K562 (cell line): ENCODE results near the gene RNF144A. TPM values are rescaled to one million over a fixed set of nuclear protein-coding genes. Genes with fewer than 3 reads are reported as not detected.

Source experiments
- ATAC-seq: fragments of 200-7000 bp; cut with Tn5 transposase; 3 replicates; pipeline ENCODE4 v1.9.1; 2020; ENCODE audit warnings: moderate library complexity
- BruUV-seq: library from RNA; stranded (reverse); fragments of 400-500 nt; replicated peaks from 2 replicates; lab custom pipeline; 2021; lab: Mats Ljungman, UMichigan
- CTCF ChIA-PET: fragments of 300-600 bp; formaldehyde crosslinking; extraction: SDS; loops from one replicate; lab custom pipeline; 2021; ENCODE audit warnings: low intra/inter-chr PET ratio; lab: Yijun Ruan, JAX
- POLR2A ChIA-PET: fragments of 300-600, 350-650 bp; sonication (Branson Sonifier 250); formaldehyde crosslinking; extraction: SDS; loops from one replicate; lab custom pipeline; 2021; ENCODE audit warnings: antibody characterized with exemption, inconsistent platforms; lab: Yijun Ruan, JAX
- DNase-seq, 4 experiments: peaks; one replicate each; pipeline versions ENCODE4 v3.0.0 to v3.0.0-alpha.2; 2011 to 2018; ENCODE audit warnings: low spot score in 3 of 4, mixed read lengths in 3 of 4; ENCODE audit errors: extremely low read depth in 1 of 4
- FAIRE-seq: peaks from 2 replicates; lab custom pipeline; 2011; peaks lifted over from hg19 to GRCh38; lab: Jason Lieb, UNC
- H2AFZ ChIP-seq: 2 replicates; pipeline ENCODE4 v1.6.0; 2011; ENCODE audit warnings: low read depth, low read length, control low read depth, inconsistent platforms
- H3K27ac ChIP-seq: fragments of 200-600 bp; 3 replicates; pipeline ENCODE4 v1.8.0; 2011; ENCODE audit warnings: low read depth, mild to moderate bottlenecking, control low read depth, inconsistent platforms, low read length, moderate library complexity, mixed read lengths; ENCODE audit errors: extremely low read depth
- H3K27me3 ChIP-seq, 2 experiments: fragments of 300-600 bp in 1 of 2; 2 replicates in 1 of 2; 3 replicates in 1 of 2; pipeline versions ENCODE4 v1.6.0 to v1.8.0; 2011; ENCODE audit warnings: inconsistent platforms in 2 of 2, low read length in 2 of 2, mild to moderate bottlenecking in 1 of 2, mixed read lengths in 1 of 2, moderate library complexity in 1 of 2; ENCODE audit not compliant: control insufficient read depth in 2 of 2, insufficient read depth in 2 of 2
- H3K36me3 ChIP-seq: fragments of 300-600 bp; 3 replicates; pipeline ENCODE4 v1.8.0; 2011; ENCODE audit warnings: mild to moderate bottlenecking, low read length, inconsistent platforms; ENCODE audit not compliant: control insufficient read depth, insufficient read depth
- H3K4me1 ChIP-seq, 2 experiments: fragments of 200-600 bp in 1 of 2; replicated peaks in 1 of 2; 2 replicates in 1 of 2; 3 replicates in 1 of 2; pipeline versions ENCODE4 v1.5.1 to v1.8.0; 2011; ENCODE audit warnings: inconsistent platforms in 2 of 2, low read length in 2 of 2, mild to moderate bottlenecking in 1 of 2, mixed read lengths in 1 of 2, moderate library complexity in 1 of 2; ENCODE audit not compliant: control insufficient read depth in 2 of 2, insufficient read depth in 2 of 2
- H3K4me2 ChIP-seq: 2 replicates; pipeline ENCODE4 v1.6.1; 2011; ENCODE audit warnings: low read length, control low read depth, inconsistent platforms, mixed read lengths; ENCODE audit not compliant: insufficient read depth
- H3K4me3 ChIP-seq: fragments of 200-600 bp; sonication (generic), shearing (Covaris generic); 2 replicates; pipeline ENCODE4 v1.5.1; 2016; ENCODE audit warnings: control low read depth, inconsistent platforms
- H3K79me2 ChIP-seq: fragments of 200-600 bp; 3 replicates; pipeline ENCODE4 v1.8.0; 2011; ENCODE audit warnings: low read length, inconsistent platforms; ENCODE audit not compliant: control insufficient read depth, insufficient read depth
- H3K9ac ChIP-seq, 2 experiments: 2 replicates each; pipeline versions ENCODE4 v1.6.0 to v1.6.1; 2011; ENCODE audit warnings: low read depth in 2 of 2, low read length in 2 of 2, control low read depth in 1 of 2, inconsistent platforms in 1 of 2, mild to moderate bottlenecking in 1 of 2, mixed read lengths in 1 of 2; ENCODE audit not compliant: insufficient read depth in 1 of 2
- H3K9me1 ChIP-seq: one replicate; pipeline ENCODE4 v1.6.0; 2011; ENCODE audit warnings: inconsistent platforms, mild to moderate bottlenecking, low read length, moderate library complexity; ENCODE audit not compliant: control insufficient read depth, insufficient read depth
- H3K9me3 ChIP-seq: replicated peaks from 2 replicates; pipeline ENCODE4 v1.5.1; 2011; ENCODE audit warnings: low read depth, low read length, inconsistent platforms; ENCODE audit not compliant: control insufficient read depth, insufficient read depth
- H4K20me1 ChIP-seq: replicated peaks from 2 replicates; pipeline ENCODE4 v1.6.1; 2011; ENCODE audit warnings: low read length, inconsistent platforms, mixed read lengths; ENCODE audit not compliant: control insufficient read depth, insufficient read depth
- ARID2 ChIP-seq: fragments of 450-650 bp; IDR thresholded peaks from 2 replicates; pipeline ENCODE4 v1.6.1; 2017; ENCODE audit warnings: antibody characterized with exemption, mild to moderate bottlenecking
- ASH1L ChIP-seq: fragments of 450-650 bp; IDR thresholded peaks from 2 replicates; pipeline ENCODE4 v1.6.1; 2018; ENCODE audit warnings: borderline replicate concordance, mild to moderate bottlenecking, low read depth; ENCODE audit not compliant: partially characterized antibody
- ESRRA ChIP-seq: fragments of 450-650 bp; IDR thresholded peaks from 2 replicates; pipeline ENCODE4 v1.6.1; 2014; ENCODE audit warnings: low read depth, mild to moderate bottlenecking, moderate library complexity, borderline replicate concordance
- HIVEP1 ChIP-seq: fragments of 250-450 bp; sonication (Bioruptor Pico); IDR thresholded peaks from 2 replicates; pipeline ENCODE4 v1.4.0; 2020; ENCODE audit warnings: mild to moderate bottlenecking
- HNRNPLL ChIP-seq: fragments of 200-400 bp; formaldehyde crosslinking; IDR thresholded peaks from 2 replicates; pipeline ENCODE4 v1.6.1; 2017; ENCODE audit warnings: low read length, low read depth, mild to moderate bottlenecking; ENCODE audit not compliant: poor library complexity, severe bottlenecking
- MYC ChIP-seq, 2 experiments: fragments of 250-450 bp in 1 of 2; sonication (Bioruptor Pico) in 1 of 2; IDR thresholded peaks; 2 replicates each; pipeline versions ENCODE4 v1.5.1 to v1.6.1; 2012 to 2021; ENCODE audit warnings: low read depth in 2 of 2, borderline replicate concordance in 1 of 2, improper control_type of control experiment in 1 of 2, low read length in 1 of 2, mild to moderate bottlenecking in 1 of 2, moderate library complexity in 1 of 2
- NCOA6 ChIP-seq: fragments of 450-650 bp; IDR thresholded peaks from 2 replicates; pipeline ENCODE4 v1.6.1; 2017; ENCODE audit warnings: mild to moderate bottlenecking
- THRAP3 ChIP-seq: fragments of 450-650 bp; IDR thresholded peaks from 2 replicates; pipeline ENCODE4 v1.6.1; 2016; ENCODE audit warnings: mild to moderate bottlenecking, inconsistent platforms, borderline replicate concordance
- TOE1 ChIP-seq, 2 experiments: fragments of 450-650 bp in 1 of 2; sonication (generic) in 1 of 2; formaldehyde crosslinking in 1 of 2; IDR thresholded peaks; 2 replicates each; pipeline versions ENCODE4 v1.7.1 to v1.8.0; 2016 to 2022; ENCODE audit warnings: borderline replicate concordance in 2 of 2, mild to moderate bottlenecking in 2 of 2, antibody characterized with exemption in 1 of 2, inconsistent platforms in 1 of 2, low read depth in 1 of 2, missing genetic modification reagents in 1 of 2, moderate library complexity in 1 of 2
- ZNF124 ChIP-seq: sonication (generic); formaldehyde crosslinking; IDR thresholded peaks from 2 replicates; pipeline ENCODE4 v1.8.1; 2022; ENCODE audit warnings: missing genetic modification reagents
- ZNF165 ChIP-seq: fragments of 250-450 bp; sonication (Bioruptor Pico); IDR thresholded peaks from 2 replicates; pipeline ENCODE4 v1.4.0; 2020; ENCODE audit warnings: borderline replicate concordance
- ZNF197 ChIP-seq: fragments of 200-800 bp; sonication (Bioruptor generic); IDR thresholded peaks from 2 replicates; pipeline ENCODE4 v1.6.1; 2016; ENCODE audit warnings: low read depth, missing genetic modification characterization, missing compliant biosample characterization
- WGBS: fragments of 100-300 bp; shearing (Covaris generic); methylation state at CpG from one replicate; pipeline ENCODE4 v1.1.6; 2016; ENCODE audit warnings: low coverage, mixed read lengths; ENCODE audit not compliant: insufficient coverage; ENCODE audit errors: missing lambda C conversion rate; 5-methylcytosine and 5-hydroxymethylcytosine counted together
- in situ Hi-C: fragments of 300-500 bp; cut with MboI; formaldehyde crosslinking; loops from 4 replicates; pipeline ENCODE4 v1.15.0; 2018; ENCODE audit warnings: inconsistent platforms, mixed read lengths
- intact Hi-C: fragments of 100-400 bp; cut with micrococcal nuclease; formaldehyde crosslinking; loops from 2 replicates; pipeline ENCODE4 v1.14.2; 2022
- polyA plus RNA-seq, 8 experiments: library from polyadenylated mRNA; depleted of rRNA in 4 of 8; stranded (reverse) in 5 of 8; unstranded in 3 of 8; fragments of >200 nt; fragmentation: Nextera tagmentation in 2 of 8; fragmentation: Illumina TruSeq in 1 of 8; extraction: Ambion mirVana in 2 of 8; extraction: Trizol in 1 of 8; gene quantifications; 2 replicates each; pipeline versions ENCODE4 v1.2.1 to v1.2.3, GENCODE V29; 2011 to 2014; ENCODE audit warnings: inconsistent platforms in 1 of 8, missing spikeins in 1 of 8
- total RNA-seq, 7 experiments: library from RNA; depleted of rRNA in 6 of 7; stranded (reverse); fragments of >200 nt in 6 of 7; fragmentation: Illumina TruSeq in 2 of 7; extraction: Trizol in 2 of 7; gene quantifications; 2 replicates each; pipeline versions ENCODE4 v1.2.1 to v1.2.3, GENCODE V29; 2011 to 2021; ENCODE audit warnings: low replicate concordance in 1 of 7
- TF ChIP-seq, protein P1 (sequence below): fragments of 250-450 bp; sonication (Bioruptor Pico); IDR thresholded peaks from 2 replicates; pipeline ENCODE4 v1.5.0; 2021
- TF ChIP-seq, protein P2 (sequence below): conservative IDR thresholded peaks from 2 replicates; pipeline ENCODE4 v1.6.1; 2011; ENCODE audit warnings: low read depth, mild to moderate bottlenecking, low read length; ENCODE audit not compliant: control insufficient read depth

The RNF144A gene
- total and polyA plus RNA-seq, 9 of the 15 experiments (the other 6 are each of a cell fraction or from before 2014, with no cell fraction given): 0.96 to 11.3 (median 6.2) TPM

DNA sequence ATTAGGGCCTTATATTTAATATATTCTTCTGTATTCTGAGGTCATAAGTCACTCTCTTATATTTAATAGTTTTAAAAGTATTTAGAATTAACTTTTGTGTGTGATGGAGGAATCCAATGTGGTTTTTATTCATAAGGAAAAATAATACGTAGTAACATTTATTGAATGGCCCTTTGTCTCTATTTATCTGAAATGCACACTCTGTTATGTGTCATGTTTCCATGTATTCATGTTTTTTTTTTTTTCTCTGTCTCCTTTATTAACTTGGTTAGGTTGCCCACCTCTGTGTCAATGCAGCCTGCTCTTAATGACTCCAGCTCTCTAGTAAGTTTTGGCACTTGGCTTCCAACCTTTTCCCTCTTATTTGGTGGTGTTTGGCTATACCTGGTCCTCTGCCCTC lies 33.8 kb downstream of the RNF144A start:
- Histone ChIP-seq H3K9me3 (no peaks in the 10 kb centered on the region), H3K9ac (no peak overlapping the region), H3K27ac (no peak overlapping the region), H3K9me1 (no peaks in the 10 kb centered on the region), H3K4me3 (no peak overlapping the region), H3K27me3 (no peaks in the 10 kb centered on the region), H3K4me1 (no peaks in the 10 kb centered on the region; a peak in 2 of 5 replicates), H3K4me2 (no peak overlapping the region), H3K36me3 (no peaks in the 10 kb centered on the region), H2AFZ (no peak overlapping the region), H3K79me2 (no peaks in the 10 kb centered on the region), H4K20me1 (no peaks in the 10 kb centered on the region)
- intact Hi-C loops: no loop called here
- no peak for ATAC-seq
- no TSS peak for BruUV-seq
- no peak for FAIRE-seq
- TF ChIP-seq MYC (IDR thresholded peaks at IDR 0.05; ENCODE audit: low read depth, low read length) (no peak), MYC (CRISPR knock-in tag; IDR thresholded peaks at IDR 0.05; ENCODE audit: borderline replicate concordance, low read depth) (no peak), HNRNPLL (no peak), ZNF197 (CRISPR knock-in tag) (no peak), ESRRA (no peak), ZNF165 (CRISPR knock-in tag) (no peak), ARID2 (no peak), THRAP3 (no peak), HIVEP1 (CRISPR knock-in tag) (no peak), NCOA6 (no peak), ZNF124 (CRISPR knock-in tag) (no peak), ASH1L (no peak), TOE1 (IDR thresholded peaks at IDR 0.05; ENCODE audit: borderline replicate concordance) (no peak), TOE1 (CRISPR knock-in tag; IDR thresholded peaks at IDR 0.05; ENCODE audit: borderline replicate concordance, low read depth) (no peak)
- TF ChIP-seq, protein P1, sequence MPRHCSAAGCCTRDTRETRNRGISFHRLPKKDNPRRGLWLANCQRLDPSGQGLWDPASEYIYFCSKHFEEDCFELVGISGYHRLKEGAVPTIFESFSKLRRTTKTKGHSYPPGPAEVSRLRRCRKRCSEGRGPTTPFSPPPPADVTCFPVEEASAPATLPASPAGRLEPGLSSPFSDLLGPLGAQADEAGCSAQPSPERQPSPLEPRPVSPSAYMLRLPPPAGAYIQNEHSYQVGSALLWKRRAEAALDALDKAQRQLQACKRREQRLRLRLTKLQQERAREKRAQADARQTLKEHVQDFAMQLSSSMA (CRISPR knock-in tag): no peak
- TF ChIP-seq, protein P2, sequence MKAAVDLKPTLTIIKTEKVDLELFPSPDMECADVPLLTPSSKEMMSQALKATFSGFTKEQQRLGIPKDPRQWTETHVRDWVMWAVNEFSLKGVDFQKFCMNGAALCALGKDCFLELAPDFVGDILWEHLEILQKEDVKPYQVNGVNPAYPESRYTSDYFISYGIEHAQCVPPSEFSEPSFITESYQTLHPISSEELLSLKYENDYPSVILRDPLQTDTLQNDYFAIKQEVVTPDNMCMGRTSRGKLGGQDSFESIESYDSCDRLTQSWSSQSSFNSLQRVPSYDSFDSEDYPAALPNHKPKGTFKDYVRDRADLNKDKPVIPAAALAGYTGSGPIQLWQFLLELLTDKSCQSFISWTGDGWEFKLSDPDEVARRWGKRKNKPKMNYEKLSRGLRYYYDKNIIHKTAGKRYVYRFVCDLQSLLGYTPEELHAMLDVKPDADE: no peak
- 67% methylated on average over 1 of the region's 1 CpG for WGBS
- in situ Hi-C loops: no loop called here
- no peak for DNase-seq
- POLR2A ChIA-PET: interaction anchor here (0.6 kb wide), 1 partner anchor 9 kb away, joined by 3 read pairs; no protein-coding TSS in a partner anchor
- CTCF ChIA-PET: no interaction called here
